NCI-H1105 treated with DMSO at 0.1 percent for 48 hours (cell line): ENCODE measurements around the gene CPLX1.

Experiments
- DNase-seq: peaks from one replicate; lab custom pipeline; 2025; lab: John Stamatoyannopoulos, UW

Gene CPLX1

GRCh38 chr4:825971-826330, at the start of gene CPLX1:
TSS of gene CPLX1 (minus strand) at chr4:826129. CDS start at chr4:824522, 1,607 bp downstream.
- DNase-seq: no peak

GRCh38 chr4:874971-875817, 49.3 kb upstream of the CPLX1 start:
- no peak for DNase-seq

- DNase-seq: no peak
Observed at GRCh38 chr4:874056-874455, 48.1 kb upstream of the CPLX1 start.

- no peak for DNase-seq
Observed at GRCh38 chr4:872241-872981, 46.5 kb upstream of the CPLX1 start.

GRCh38 chr4:871484-871883, 45.6 kb upstream of the CPLX1 start:
- no peak for DNase-seq

- DNase-seq: no peak
Observed at GRCh38 chr4:870951-871350, 45.0 kb upstream of the CPLX1 start.

GRCh38 chr4:869776-870175, 43.8 kb upstream of the CPLX1 start:
- no peak for DNase-seq

GRCh38 chr4:868421-868820, 42.5 kb upstream of the CPLX1 start:
- DNase-seq: no peak

- DNase-seq: no peak
Observed at GRCh38 chr4:867526-868250, 41.8 kb upstream of the CPLX1 start.

- DNase-seq: no peak
Observed at GRCh38 chr4:866761-867390, 40.9 kb upstream of the CPLX1 start.

GRCh38 chr4:866068-866760, 40.3 kb upstream of the CPLX1 start:
- no peak for DNase-seq

- DNase-seq: no peak
Observed at GRCh38 chr4:865572-865971, 39.6 kb upstream of the CPLX1 start.

- DNase-seq: no peak
Observed at GRCh38 chr4:865121-865465, 39.2 kb upstream of the CPLX1 start.

- no peak for DNase-seq
Observed at GRCh38 chr4:864456-865120, 38.7 kb upstream of the CPLX1 start.

- DNase-seq: no peak
Observed at GRCh38 chr4:860561-860960, 34.6 kb upstream of the CPLX1 start.

- DNase-seq: no peak
Observed at GRCh38 chr4:859496-859895, 33.6 kb upstream of the CPLX1 start.

GRCh38 chr4:858831-859451, 33.0 kb upstream of the CPLX1 start:
- no peak for DNase-seq

GRCh38 chr4:858041-858481, 32.1 kb upstream of the CPLX1 start:
- DNase-seq: no peak

GRCh38 chr4:857461-857860, 31.5 kb upstream of the CPLX1 start:
- DNase-seq: no peak

- no peak for DNase-seq
Observed at GRCh38 chr4:856225-856901, 30.4 kb upstream of the CPLX1 start.
